Stimulated activated CD4-positive, alpha-beta T cell treated with anti-CD3 and anti-CD28 coated beads, Interleukin-2, amount 100 ng/mL, for 4 hours (primary cell): Measurements from ENCODE around the gene KCNAB3.

Source experiments
- DNase-seq: peaks from one replicate; pipeline ENCODE4 v3.0.0-alpha.2; 2020; ENCODE audit warnings: low read depth

The KCNAB3 gene

DNA sequence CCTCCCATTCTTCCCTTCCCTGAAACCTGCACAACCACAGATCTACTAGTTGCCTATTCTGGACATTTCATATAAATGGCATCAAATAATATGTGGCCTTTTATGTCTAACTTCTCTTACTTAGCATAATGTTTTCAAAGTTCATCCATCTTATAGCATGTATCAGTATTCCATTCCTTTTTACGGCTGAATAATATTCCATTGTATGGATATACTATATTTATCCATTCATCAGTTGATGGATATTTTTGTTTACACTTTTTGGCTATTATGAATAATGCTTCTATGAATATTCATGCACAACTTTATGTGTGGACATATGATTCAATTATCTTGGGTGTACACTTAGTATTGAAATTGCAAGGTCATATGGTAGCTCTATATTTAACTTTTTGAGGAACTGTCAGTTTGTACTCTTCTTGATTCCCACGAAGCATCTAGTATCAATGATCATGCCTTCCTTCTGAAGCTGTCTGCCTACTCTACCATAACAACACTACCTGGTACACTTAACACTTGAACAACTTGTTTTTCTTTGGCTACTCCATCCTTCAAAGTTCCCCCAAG lies 53.8 kb downstream of the KCNAB3 start:
- no peak for DNase-seq

DNA sequence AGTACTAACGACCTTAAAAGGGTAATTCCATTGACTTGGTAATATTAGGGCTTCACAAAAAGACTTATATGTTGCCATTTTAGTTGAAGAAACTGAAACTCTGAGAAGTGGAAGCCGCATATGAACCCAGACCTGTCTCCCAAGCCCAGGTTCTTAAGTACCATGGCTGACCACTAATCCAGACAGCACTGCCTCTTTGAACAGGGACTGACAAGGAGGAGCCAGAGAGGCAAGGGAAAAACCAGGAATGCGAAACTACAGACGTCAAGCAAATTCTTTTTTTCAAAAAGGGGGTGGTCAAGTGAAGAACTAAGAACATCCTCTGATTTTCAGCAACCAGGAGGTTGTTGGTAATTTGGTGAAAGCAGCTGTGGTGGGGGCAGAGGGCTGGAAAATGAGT lies 56.6 kb downstream of the KCNAB3 start:
- DNase-seq, result no peak
